ENCODE measurements around the gene SEC61A2. TPM values are rescaled to one million over a fixed set of nuclear protein-coding genes. Genes with fewer than 3 reads are reported as not detected.

Gene SEC61A2
- polyA plus RNA-seq, 2 of the 4 experiments (the other 2 are of a cell fraction): 16.5 to 23.2 TPM

DNA sequence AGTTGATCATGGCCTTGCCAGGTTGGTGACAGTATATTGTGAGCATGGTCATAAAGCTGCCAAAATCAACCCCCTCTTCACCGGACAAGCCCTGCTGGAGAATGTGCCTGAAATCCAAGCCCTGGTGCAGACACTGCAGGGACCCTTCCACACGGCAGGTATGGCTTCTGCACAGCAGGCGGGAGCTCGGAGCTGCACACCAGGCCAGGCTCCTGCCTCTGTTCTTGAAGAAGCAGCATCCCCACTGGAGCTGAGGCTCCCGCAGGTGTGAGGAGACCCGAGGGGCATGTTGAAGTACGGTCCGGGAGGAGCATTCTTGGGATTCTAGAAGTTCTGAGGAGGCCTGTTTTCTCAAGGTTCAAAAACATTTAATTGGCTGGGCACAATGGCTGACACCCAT is 48.0 kb upstream of the SEC61A2 start:
- POLR2A ChIA-PET: no interaction called here
- CTCF ChIA-PET: interaction anchor here (1.1 kb wide), 1 partner anchor 323 kb away, joined by 3 read pairs; no protein-coding TSS in a partner anchor
- no peak for TF ChIP-seq HOXB13 (CRISPR knock-in tag; IDR thresholded peaks at IDR 0.05; ENCODE audit: low read depth)
- TF ChIP-seq ZNF302 (CRISPR knock-in tag; IDR thresholded peaks at IDR 0.05): no peak
- TF ChIP-seq CEBPB (IDR thresholded peaks at IDR 0.05): no peak
- TF ChIP-seq POLR2AphosphoS2 (conservative IDR thresholded peaks at IDR 0.05; ENCODE audit: low read length): no peak
- no peak for TF ChIP-seq EHMT2 (IDR thresholded peaks at IDR 0.05; ENCODE audit: low read depth)
- TF ChIP-seq, protein P1, sequence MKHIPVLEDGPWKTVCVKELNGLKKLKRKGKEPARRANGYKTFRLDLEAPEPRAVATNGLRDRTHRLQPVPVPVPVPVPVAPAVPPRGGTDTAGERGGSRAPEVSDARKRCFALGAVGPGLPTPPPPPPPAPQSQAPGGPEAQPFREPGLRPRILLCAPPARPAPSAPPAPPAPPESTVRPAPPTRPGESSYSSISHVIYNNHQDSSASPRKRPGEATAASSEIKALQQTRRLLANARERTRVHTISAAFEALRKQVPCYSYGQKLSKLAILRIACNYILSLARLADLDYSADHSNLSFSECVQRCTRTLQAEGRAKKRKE (CRISPR knock-in tag; IDR thresholded peaks at IDR 0.05; ENCODE audit: low read depth): no peak
- no peak for TF ChIP-seq JUN (IDR thresholded peaks at IDR 0.05)
- TF ChIP-seq, protein P2, sequence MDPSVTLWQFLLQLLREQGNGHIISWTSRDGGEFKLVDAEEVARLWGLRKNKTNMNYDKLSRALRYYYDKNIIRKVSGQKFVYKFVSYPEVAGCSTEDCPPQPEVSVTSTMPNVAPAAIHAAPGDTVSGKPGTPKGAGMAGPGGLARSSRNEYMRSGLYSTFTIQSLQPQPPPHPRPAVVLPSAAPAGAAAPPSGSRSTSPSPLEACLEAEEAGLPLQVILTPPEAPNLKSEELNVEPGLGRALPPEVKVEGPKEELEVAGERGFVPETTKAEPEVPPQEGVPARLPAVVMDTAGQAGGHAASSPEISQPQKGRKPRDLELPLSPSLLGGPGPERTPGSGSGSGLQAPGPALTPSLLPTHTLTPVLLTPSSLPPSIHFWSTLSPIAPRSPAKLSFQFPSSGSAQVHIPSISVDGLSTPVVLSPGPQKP (IDR thresholded peaks at IDR 0.05; ENCODE audit: low read depth, low read length): no peak
- TF ChIP-seq RFX5 (IDR thresholded peaks at IDR 0.05): no peak
- TF ChIP-seq MAZ (IDR thresholded peaks at IDR 0.05; ENCODE audit: borderline replicate concordance, low read depth, low read length): no peak
- no peak for TF ChIP-seq NPAS2 (CRISPR knock-in tag; IDR thresholded peaks at IDR 0.05; ENCODE audit: borderline replicate concordance)
- no peak for TF ChIP-seq BHLHE40 (IDR thresholded peaks at IDR 0.05; ENCODE audit: low read depth, low read length)
- TF ChIP-seq NR3C1 (IDR thresholded peaks at IDR 0.05): no peak
- no peak for TF ChIP-seq GATA3 (IDR thresholded peaks at IDR 0.05; ENCODE audit: borderline replicate concordance)
- no peak for TF ChIP-seq HOXA7 (CRISPR knock-in tag; IDR thresholded peaks at IDR 0.05)
- TF ChIP-seq CBX2 (IDR thresholded peaks at IDR 0.05; ENCODE audit: borderline replicate concordance, low read depth): no peak
- 76% methylated on average over 6 of the region's 8 CpGs for WGBS (ENCODE audit: missing lambda C conversion rate)
- H3K9me3 ChIP-seq: no peaks in the 10 kb centered on the region
- 0 out of 6 replicates have a peak overlapping the region, but pooled peaks of 1 of the 2 experiments have one; percentile 14 for H3K27ac ChIP-seq
- FAIRE-seq: no peak
- H3K4me2 ChIP-seq: no peak overlapping the region
- peaks cover 12% of the 10 kb centered on the region; the same call in 2 of the 3 replicates for H3K4me1 ChIP-seq
- peak in 1 of 2 experiments; percentile 26; a peak in 1 of 6 replicates for ATAC-seq
- no peak for DNase-seq (ENCODE audit: low read depth in 1 of 2, low spot score in 1 of 2)
- H3K4me3 ChIP-seq: no peak overlapping the region

DNA sequence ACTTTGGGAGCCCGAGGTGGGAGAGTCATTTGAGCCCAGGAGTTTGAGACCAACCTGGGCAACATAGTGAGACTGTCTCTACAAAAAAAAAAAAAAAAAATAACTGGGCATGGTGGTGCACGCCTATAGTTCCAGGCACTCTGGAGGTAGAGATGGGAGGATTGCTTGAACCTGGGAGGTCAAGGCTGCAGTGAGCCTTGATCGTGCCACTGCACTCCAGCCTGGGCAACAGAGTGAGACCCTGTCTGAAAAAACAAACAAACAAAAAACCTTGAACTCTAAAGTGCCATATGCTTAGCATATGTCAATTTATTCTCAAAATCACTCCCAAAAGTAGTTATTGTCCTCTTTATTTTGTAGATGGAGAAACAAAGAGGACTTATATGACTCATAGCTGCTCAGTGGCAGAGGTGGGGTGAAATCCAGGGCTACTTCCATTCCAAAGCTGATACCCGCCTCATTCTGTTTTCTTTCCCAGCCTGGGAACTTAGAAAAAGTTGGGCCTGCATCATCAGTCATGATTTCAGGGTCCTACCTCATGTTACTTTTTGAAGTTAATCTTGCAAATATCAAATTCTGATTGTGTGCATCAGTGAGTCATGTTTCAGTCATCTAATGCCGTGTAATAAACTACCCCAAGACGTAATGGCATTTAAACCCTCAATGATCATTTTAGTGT is 47.5 kb upstream of the SEC61A2 start:
- TF ChIP-seq FOSL2 (IDR thresholded peaks at IDR 0.05) (peak; percentile 26; the same call in 1 of the 2 replicates), FOSL2 (CRISPR knock-in tag; IDR thresholded peaks at IDR 0.05) (peak; percentile 46; the same call in 1 of the 2 replicates), POLR2A (IDR thresholded peaks at IDR 0.05; ENCODE audit: low read length) (no peak)
- no peak overlapping the region for H3K4me3 ChIP-seq
- WGBS (ENCODE audit: missing lambda C conversion rate): 54% methylated on average over 6 of the region's 6 CpGs
- peak overlapping the region in 1 of 2 experiments; percentile 14; a peak in 1 of 6 replicates for H3K27ac ChIP-seq
- POLR2A ChIA-PET: no interaction called here
- FAIRE-seq (no peak), DNase-seq (ENCODE audit: low read depth in 1 of 2, low spot score in 1 of 2) (peak in 1 of 2 experiments; percentile 16), ATAC-seq (peak; percentile 19 to 33; a peak in 3 of 6 replicates)
- CTCF ChIA-PET: interaction anchor here (0.8 to 1.1 kb wide), 2 partner anchors 37 to 324 kb away, joined by 3 to 4 read pairs; no protein-coding TSS in a partner anchor
- H3K4me2 ChIP-seq: no peak overlapping the region
- peaks cover 12% of the 10 kb centered on the region; the same call in 2 of the 3 replicates for H3K4me1 ChIP-seq
- no peaks in the 10 kb centered on the region for H3K9me3 ChIP-seq

DNA sequence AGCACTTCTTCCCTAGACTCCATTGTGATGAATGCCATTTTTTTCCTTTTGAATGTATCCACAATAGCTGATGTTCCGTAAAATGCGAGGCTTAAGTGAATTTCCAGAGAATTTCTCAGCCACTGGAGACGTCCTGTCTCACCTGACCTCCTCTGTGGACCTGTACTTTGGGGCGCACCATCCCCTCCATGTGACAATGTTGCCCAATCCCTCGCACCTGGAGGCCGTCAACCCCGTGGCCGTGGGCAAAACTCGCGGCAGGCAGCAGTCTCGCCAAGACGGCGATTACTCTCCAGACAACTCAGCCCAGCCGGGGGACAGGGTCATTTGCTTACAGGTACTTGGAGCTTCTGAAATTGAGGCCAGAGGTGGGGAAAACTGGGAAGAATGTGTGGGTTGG is 40.6 kb upstream of the SEC61A2 start:
- H3K4me3 ChIP-seq: no peak overlapping the region
- ChIA-PET CTCF (no interaction called here), POLR2A (no interaction called here)
- H3K4me1 ChIP-seq: no peaks in the 10 kb centered on the region
- no peak overlapping the region for H3K27ac ChIP-seq
- H3K9me3 ChIP-seq: no peaks in the 10 kb centered on the region
- DNase-seq (ENCODE audit: low read depth in 1 of 2, low spot score in 1 of 2) (no peak), FAIRE-seq (no peak), ATAC-seq (no peak)
- 95% methylated on average over 10 of the region's 14 CpGs for WGBS (ENCODE audit: missing lambda C conversion rate)
- H3K4me2 ChIP-seq: no peak overlapping the region
- TF ChIP-seq RAD21 (conservative IDR thresholded peaks at IDR 0.05 in 1 of 2, IDR thresholded peaks at IDR 0.05 in 1 of 2): no peak
- TF ChIP-seq MAZ (IDR thresholded peaks at IDR 0.05; ENCODE audit: borderline replicate concordance, low read depth, low read length): no peak
- no peak for TF ChIP-seq MAFK (IDR thresholded peaks at IDR 0.05; ENCODE audit: partially characterized antibody)
- TF ChIP-seq, protein P3, sequence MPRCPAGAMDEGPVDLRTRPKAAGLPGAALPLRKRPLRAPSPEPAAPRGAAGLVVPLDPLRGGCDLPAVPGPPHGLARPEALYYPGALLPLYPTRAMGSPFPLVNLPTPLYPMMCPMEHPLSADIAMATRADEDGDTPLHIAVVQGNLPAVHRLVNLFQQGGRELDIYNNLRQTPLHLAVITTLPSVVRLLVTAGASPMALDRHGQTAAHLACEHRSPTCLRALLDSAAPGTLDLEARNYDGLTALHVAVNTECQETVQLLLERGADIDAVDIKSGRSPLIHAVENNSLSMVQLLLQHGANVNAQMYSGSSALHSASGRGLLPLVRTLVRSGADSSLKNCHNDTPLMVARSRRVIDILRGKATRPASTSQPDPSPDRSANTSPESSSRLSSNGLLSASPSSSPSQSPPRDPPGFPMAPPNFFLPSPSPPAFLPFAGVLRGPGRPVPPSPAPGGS (IDR thresholded peaks at IDR 0.05): no peak
- no peak for TF ChIP-seq EHMT2 (IDR thresholded peaks at IDR 0.05; ENCODE audit: low read depth)
- no peak for TF ChIP-seq POLR2AphosphoS2 (conservative IDR thresholded peaks at IDR 0.05; ENCODE audit: low read length)
- TF ChIP-seq CHD2 (IDR thresholded peaks at IDR 0.05; ENCODE audit: low read length, partially characterized antibody): no peak
- no peak for TF ChIP-seq BHLHE40 (IDR thresholded peaks at IDR 0.05; ENCODE audit: low read depth, low read length)
- TF ChIP-seq POLR2A (IDR thresholded peaks at IDR 0.05; ENCODE audit: low read length): no peak
